GM23338 (cell line): ENCODE results near the gene VAT1. TPM values are rescaled to one million over a fixed set of nuclear protein-coding genes. Genes with fewer than 3 reads are reported as not detected.

Experiments
- ATAC-seq: fragments of 200-7000 bp; cut with Tn5 transposase; 3 replicates; pipeline ENCODE4 v1.9.1; 2020
- DNase-seq: peaks from one replicate; pipeline ENCODE4 v3.0.0-alpha.2; 2015; ENCODE audit warnings: low spot score
- H2AFZ ChIP-seq: fragments of 200-600 bp; sonication (generic); 2 replicates; pipeline ENCODE4 v1.8.0; 2016; ENCODE audit warnings: antibody characterized with exemption, mild to moderate bottlenecking, moderate library complexity
- H3F3A ChIP-seq: fragments of 200-600 bp; sonication (generic); replicated peaks from 2 replicates; pipeline ENCODE4 v1.8.0; 2017; ENCODE audit warnings: antibody characterized with exemption, mixed run types, low read depth
- H3K27ac ChIP-seq: fragments of 200-600 bp; sonication (generic); 2 replicates; pipeline ENCODE4 v1.6.1; 2016; ENCODE audit warnings: low read depth
- H3K27me3 ChIP-seq: fragments of 200-600 bp; sonication (generic); 2 replicates; pipeline ENCODE4 v1.8.0; 2016; ENCODE audit warnings: mild to moderate bottlenecking, mixed run types, moderate library complexity; ENCODE audit not compliant: insufficient read depth
- H3K36me3 ChIP-seq: fragments of 200-600 bp; sonication (generic); 2 replicates; pipeline ENCODE4 v1.8.0; 2016; ENCODE audit warnings: mild to moderate bottlenecking; ENCODE audit not compliant: insufficient read depth
- H3K4me1 ChIP-seq: fragments of 200-600 bp; sonication (generic); 2 replicates; pipeline ENCODE4 v1.8.0; 2016; ENCODE audit warnings: mild to moderate bottlenecking, moderate library complexity; ENCODE audit not compliant: insufficient read depth
- H3K4me2 ChIP-seq: fragments of 200-600 bp; sonication (generic); 2 replicates; pipeline ENCODE4 v1.7.1; 2017; ENCODE audit warnings: mixed run types
- H3K4me3 ChIP-seq: fragments of 200-600 bp; sonication (generic); 2 replicates; pipeline ENCODE4 v1.6.1; 2016; ENCODE audit warnings: mixed run types
- H3K79me2 ChIP-seq: fragments of 200-600 bp; sonication (generic); replicated peaks from 2 replicates; pipeline ENCODE4 v1.8.0; 2017; ENCODE audit warnings: mild to moderate bottlenecking; ENCODE audit not compliant: insufficient read depth
- H3K9me2 ChIP-seq: fragments of 200-600 bp; sonication (generic); 2 replicates; pipeline ENCODE4 v1.8.0; 2017; ENCODE audit not compliant: insufficient read depth
- H4K20me1 ChIP-seq: fragments of 200-600 bp; sonication (generic); replicated peaks from 2 replicates; pipeline ENCODE4 v1.8.0; 2017; ENCODE audit warnings: mild to moderate bottlenecking; ENCODE audit not compliant: insufficient read depth
- H3K27ac Mint-ChIP-seq: 2 replicates; pipeline ENCODE4 v1.8.0; 2020; ENCODE audit warnings: inconsistent platforms, mild to moderate bottlenecking, moderate library complexity, mixed read lengths
- H3K27me3 Mint-ChIP-seq: 3 replicates; pipeline ENCODE4 v1.8.0; 2022; ENCODE audit warnings: low read depth, mild to moderate bottlenecking, moderate library complexity, mixed read lengths, inconsistent platforms; ENCODE audit not compliant: insufficient read depth, poor library complexity
- H3K36me3 Mint-ChIP-seq: 3 replicates; pipeline ENCODE4 v1.8.0; 2021; ENCODE audit warnings: low read depth, mild to moderate bottlenecking, inconsistent platforms, moderate library complexity, mixed read lengths
- H3K4me1 Mint-ChIP-seq: 3 replicates; pipeline ENCODE4 v1.8.0; 2020; ENCODE audit warnings: mild to moderate bottlenecking, inconsistent platforms, mixed read lengths
- H3K4me3 Mint-ChIP-seq: 3 replicates; pipeline ENCODE4 v1.8.0; 2021; ENCODE audit warnings: moderate library complexity, mild to moderate bottlenecking, inconsistent platforms, mixed read lengths
- H3K9me3 Mint-ChIP-seq: 3 replicates; pipeline ENCODE4 v1.8.0; 2020; ENCODE audit warnings: moderate library complexity, mild to moderate bottlenecking, inconsistent platforms, mixed read lengths
- CREB1 ChIP-seq: fragments of 250-450 bp; sonication (Bioruptor Pico); IDR thresholded peaks from 2 replicates; pipeline ENCODE4 v1.5.0; 2020; ENCODE audit warnings: low read depth, mild to moderate bottlenecking, moderate library complexity
- CTCF ChIP-seq, 2 experiments: fragments of 200-600 bp in 1 of 2; sonication (generic) in 1 of 2; conservative IDR thresholded peaks; 2 replicates each; pipeline versions ENCODE4 v1.5.1 to v1.6.1; 2016 to 2017; ENCODE audit warnings: antibody characterized with exemption in 2 of 2, low read depth in 2 of 2, mild to moderate bottlenecking in 2 of 2, moderate library complexity in 1 of 2
- EZH2 ChIP-seq: fragments of 200-600 bp; sonication (generic); IDR thresholded peaks from one replicate; pipeline ENCODE4 v1.8.0; 2017; ENCODE audit warnings: antibody characterized with exemption, mild to moderate bottlenecking, low read depth; ENCODE audit not compliant: unreplicated experiment
- EZH2phosphoT487 ChIP-seq: fragments of 200-600 bp; sonication (generic); IDR thresholded peaks from one replicate; pipeline ENCODE4 v1.8.1; 2018; ENCODE audit warnings: antibody characterized with exemption; ENCODE audit not compliant: unreplicated experiment
- JUNB ChIP-seq: IDR thresholded peaks from one replicate; pipeline ENCODE4 v1.6.1; 2016; ENCODE audit warnings: antibody characterized with exemption; ENCODE audit not compliant: unreplicated experiment
- NANOG ChIP-seq: IDR thresholded peaks from 2 replicates; pipeline ENCODE4 v1.6.1; 2016; ENCODE audit warnings: antibody characterized with exemption, borderline replicate concordance
- POLR2AphosphoS5 ChIP-seq: IDR thresholded peaks from 2 replicates; pipeline ENCODE4 v1.6.1; 2016; ENCODE audit warnings: antibody characterized with exemption, low read depth
- REST ChIP-seq: IDR thresholded peaks from one replicate; pipeline ENCODE4 v1.6.1; 2018; ENCODE audit warnings: antibody characterized with exemption; ENCODE audit not compliant: unreplicated experiment
- STAT1 ChIP-seq: IDR thresholded peaks from one replicate; pipeline ENCODE4 v1.6.1; 2016; ENCODE audit warnings: antibody characterized with exemption; ENCODE audit not compliant: unreplicated experiment
- ZNF114 ChIP-seq: fragments of 250-450 bp; sonication (Bioruptor Pico); IDR thresholded peaks from 2 replicates; pipeline ENCODE4 v1.5.0; 2020; ENCODE audit warnings: mild to moderate bottlenecking, moderate library complexity
- ZNF331 ChIP-seq: fragments of 250-450 bp; sonication (Bioruptor Pico); IDR thresholded peaks from 2 replicates; pipeline ENCODE4 v1.5.0; 2020; ENCODE audit warnings: low read depth, mild to moderate bottlenecking, moderate library complexity
- polyA plus RNA-seq: library from polyadenylated mRNA; unstranded; fragments of >200 nt; fragmentation: Nextera tagmentation; extraction: Ambion mirVana; gene quantifications from 2 replicates; pipeline ENCODE4 v1.2.1, GENCODE V29; 2016
- total RNA-seq: library from RNA; depleted of rRNA; stranded (reverse); fragments of >200 nt; shearing (Covaris generic); gene quantifications from 2 replicates; pipeline ENCODE4 v1.2.3, GENCODE V29; 2014
- TF ChIP-seq, protein P1 (sequence below): IDR thresholded peaks from 2 replicates; pipeline ENCODE4 v1.6.1; 2016; ENCODE audit warnings: antibody characterized with exemption
- TF ChIP-seq, protein P2 (sequence below): fragments of 250-450 bp; sonication (Bioruptor Pico); IDR thresholded peaks from 2 replicates; pipeline ENCODE4 v1.5.0; 2020; ENCODE audit warnings: mild to moderate bottlenecking, moderate library complexity

Gene VAT1
- total and polyA plus RNA-seq, 2 experiments from 2014 or later = 233 to 300 TPM

DNA sequence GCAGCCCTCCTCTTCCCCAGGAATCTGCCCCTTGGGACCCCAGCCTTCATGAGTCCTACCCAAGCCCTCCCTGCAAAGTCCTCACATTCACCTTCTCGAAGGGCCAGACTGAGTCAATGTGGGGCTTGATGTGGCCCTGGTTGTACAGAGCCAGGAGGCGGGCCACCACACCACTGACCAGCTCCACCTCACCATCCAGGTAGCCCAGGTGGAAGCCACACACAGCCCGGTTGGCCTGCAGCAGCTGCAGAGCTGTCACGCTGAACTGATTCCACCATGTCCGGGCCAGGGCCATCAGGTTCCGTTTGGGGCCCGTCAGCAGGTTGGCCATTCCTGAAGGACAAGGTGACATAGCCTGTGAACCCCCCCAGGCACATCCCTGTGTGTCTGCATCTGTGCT, 6.0 kb downstream of the VAT1 start:
- H3K27me3 ChIP-seq = no peaks in the 10 kb centered on the region
- TF ChIP-seq CTCF (conservative IDR thresholded peaks at IDR 0.05; ENCODE audit: low read depth in 2 of 2) (no peak), STAT1 (no peak), JUNB (no peak), POLR2AphosphoS5 (no peak), ZNF331 (CRISPR knock-in tag) (no peak), REST (no peak), EZH2phosphoT487 (no peak), ZNF114 (CRISPR knock-in tag) (no peak), NANOG (no peak), CREB1 (CRISPR knock-in tag) (no peak), EZH2 (no peak)
- TF ChIP-seq, protein P1, sequence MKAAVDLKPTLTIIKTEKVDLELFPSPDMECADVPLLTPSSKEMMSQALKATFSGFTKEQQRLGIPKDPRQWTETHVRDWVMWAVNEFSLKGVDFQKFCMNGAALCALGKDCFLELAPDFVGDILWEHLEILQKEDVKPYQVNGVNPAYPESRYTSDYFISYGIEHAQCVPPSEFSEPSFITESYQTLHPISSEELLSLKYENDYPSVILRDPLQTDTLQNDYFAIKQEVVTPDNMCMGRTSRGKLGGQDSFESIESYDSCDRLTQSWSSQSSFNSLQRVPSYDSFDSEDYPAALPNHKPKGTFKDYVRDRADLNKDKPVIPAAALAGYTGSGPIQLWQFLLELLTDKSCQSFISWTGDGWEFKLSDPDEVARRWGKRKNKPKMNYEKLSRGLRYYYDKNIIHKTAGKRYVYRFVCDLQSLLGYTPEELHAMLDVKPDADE = no peak
- TF ChIP-seq, protein P2, sequence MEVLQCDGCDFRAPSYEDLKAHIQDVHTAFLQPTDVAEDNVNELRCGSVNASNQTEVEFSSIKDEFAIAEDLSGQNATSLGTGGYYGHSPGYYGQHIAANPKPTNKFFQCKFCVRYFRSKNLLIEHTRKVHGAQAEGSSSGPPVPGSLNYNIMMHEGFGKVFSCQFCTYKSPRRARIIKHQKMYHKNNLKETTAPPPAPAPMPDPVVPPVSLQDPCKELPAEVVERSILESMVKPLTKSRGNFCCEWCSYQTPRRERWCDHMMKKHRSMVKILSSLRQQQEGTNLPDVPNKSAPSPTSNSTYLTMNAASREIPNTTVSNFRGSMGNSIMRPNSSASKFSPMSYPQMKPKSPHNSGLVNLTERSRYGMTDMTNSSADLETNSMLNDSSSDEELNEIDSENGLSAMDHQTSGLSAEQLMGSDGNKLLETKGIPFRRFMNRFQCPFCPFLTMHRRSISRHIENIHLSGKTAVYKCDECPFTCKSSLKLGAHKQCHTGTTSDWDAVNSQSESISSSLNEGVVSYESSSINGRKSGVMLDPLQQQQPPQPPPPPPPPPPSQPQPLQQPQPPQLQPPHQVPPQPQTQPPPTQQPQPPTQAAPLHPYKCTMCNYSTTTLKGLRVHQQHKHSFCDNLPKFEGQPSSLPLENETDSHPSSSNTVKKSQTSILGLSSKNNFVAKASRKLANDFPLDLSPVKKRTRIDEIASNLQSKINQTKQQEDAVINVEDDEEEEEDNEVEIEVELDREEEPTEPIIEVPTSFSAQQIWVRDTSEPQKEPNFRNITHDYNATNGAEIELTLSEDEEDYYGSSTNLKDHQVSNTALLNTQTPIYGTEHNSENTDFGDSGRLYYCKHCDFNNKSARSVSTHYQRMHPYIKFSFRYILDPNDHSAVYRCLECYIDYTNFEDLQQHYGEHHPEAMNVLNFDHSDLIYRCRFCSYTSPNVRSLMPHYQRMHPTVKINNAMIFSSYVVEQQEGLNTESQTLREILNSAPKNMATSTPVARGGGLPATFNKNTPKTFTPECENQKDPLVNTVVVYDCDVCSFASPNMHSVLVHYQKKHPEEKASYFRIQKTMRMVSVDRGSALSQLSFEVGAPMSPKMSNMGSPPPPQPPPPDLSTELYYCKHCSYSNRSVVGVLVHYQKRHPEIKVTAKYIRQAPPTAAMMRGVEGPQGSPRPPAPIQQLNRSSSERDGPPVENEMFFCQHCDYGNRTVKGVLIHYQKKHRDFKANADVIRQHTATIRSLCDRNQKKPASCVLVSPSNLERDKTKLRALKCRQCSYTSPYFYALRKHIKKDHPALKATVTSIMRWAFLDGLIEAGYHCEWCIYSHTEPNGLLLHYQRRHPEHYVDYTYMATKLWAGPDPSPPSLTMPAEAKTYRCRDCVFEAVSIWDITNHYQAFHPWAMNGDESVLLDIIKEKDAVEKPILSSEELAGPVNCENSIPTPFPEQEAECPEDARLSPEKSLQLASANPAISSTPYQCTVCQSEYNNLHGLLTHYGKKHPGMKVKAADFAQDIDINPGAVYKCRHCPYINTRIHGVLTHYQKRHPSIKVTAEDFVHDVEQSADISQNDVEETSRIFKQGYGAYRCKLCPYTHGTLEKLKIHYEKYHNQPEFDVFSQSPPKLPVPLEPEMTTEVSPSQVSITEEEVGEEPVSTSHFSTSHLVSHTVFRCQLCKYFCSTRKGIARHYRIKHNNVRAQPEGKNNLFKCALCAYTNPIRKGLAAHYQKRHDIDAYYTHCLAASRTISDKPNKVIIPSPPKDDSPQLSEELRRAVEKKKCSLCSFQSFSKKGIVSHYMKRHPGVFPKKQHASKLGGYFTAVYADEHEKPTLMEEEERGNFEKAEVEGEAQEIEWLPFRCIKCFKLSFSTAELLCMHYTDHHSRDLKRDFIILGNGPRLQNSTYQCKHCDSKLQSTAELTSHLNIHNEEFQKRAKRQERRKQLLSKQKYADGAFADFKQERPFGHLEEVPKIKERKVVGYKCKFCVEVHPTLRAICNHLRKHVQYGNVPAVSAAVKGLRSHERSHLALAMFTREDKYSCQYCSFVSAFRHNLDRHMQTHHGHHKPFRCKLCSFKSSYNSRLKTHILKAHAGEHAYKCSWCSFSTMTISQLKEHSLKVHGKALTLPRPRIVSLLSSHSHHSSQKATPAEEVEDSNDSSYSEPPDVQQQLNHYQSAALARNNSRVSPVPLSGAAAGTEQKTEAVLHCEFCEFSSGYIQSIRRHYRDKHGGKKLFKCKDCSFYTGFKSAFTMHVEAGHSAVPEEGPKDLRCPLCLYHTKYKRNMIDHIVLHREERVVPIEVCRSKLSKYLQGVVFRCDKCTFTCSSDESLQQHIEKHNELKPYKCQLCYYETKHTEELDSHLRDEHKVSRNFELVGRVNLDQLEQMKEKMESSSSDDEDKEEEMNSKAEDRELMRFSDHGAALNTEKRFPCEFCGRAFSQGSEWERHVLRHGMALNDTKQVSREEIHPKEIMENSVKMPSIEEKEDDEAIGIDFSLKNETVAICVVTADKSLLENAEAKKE (CRISPR knock-in tag) = no peak
- Mint-ChIP-seq H3K9me3 (no peaks in the 10 kb centered on the region), H3K4me1 (peaks cover 58% of the 10 kb centered on the region), H3K4me3 (peak overlapping the region; percentile 10; the same call in 2 of the 3 replicates), H3K36me3 (peaks cover 53% of the 10 kb centered on the region), H3K27ac (no peak overlapping the region; the same call in 1 of the 2 replicates), H3K27me3 (peaks cover 5% of the 10 kb centered on the region)
- H2AFZ ChIP-seq = no peak overlapping the region
- H3K36me3 ChIP-seq = peaks cover 9% of the 10 kb centered on the region; the same call in 1 of the 2 replicates
- H3K4me3 ChIP-seq = no peak overlapping the region
- no peak overlapping the region for H3K4me2 ChIP-seq
- H3K79me2 ChIP-seq = peaks cover 33% of the 10 kb centered on the region
- peaks cover 28% of the 10 kb centered on the region for H3K4me1 ChIP-seq
- no peaks in the 10 kb centered on the region for H3K9me2 ChIP-seq
- H3F3A ChIP-seq = 0 out of 2 replicates have a peak, but pooled peaks cover 2% of the 10 kb centered on the region
- H4K20me1 ChIP-seq = peaks cover 10% of the 10 kb centered on the region
- no peak for DNase-seq
- no peak overlapping the region for H3K27ac ChIP-seq
- ATAC-seq = no peak
